ENCODE measurements around the gene IL1A. TPM values are rescaled to one million over a fixed set of nuclear protein-coding genes. Genes with fewer than 3 reads are reported as not detected.

The IL1A gene
- total and polyA plus RNA-seq, 3 donors from 2014 or later = 15.8 to 36.5 (median 21.4) TPM

DNA sequence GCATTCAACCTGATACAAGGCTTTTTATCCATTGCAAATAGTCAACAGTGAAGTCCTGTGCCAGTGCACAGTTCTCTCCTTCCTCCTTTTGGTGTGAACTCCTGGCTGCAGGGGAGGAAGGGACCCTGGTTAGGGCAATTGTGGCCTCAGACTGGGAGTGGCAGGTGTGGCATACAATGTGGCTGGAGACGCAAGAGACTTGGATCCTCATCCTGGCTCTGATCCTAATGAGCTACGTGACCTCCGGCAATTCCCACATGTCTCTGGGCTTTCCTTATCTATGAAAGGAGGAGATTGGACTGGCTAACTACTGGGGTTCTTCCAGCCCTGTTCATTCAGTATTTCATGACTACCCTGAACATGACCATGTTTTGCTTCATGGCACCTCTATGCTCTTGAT lies 10.5 kb upstream of the IL1A start:
- no peaks in the 10 kb centered on the region for H3K9me3 ChIP-seq
- H3K27ac ChIP-seq = no peak overlapping the region
- WGBS, 2 donors = 33 to 53% methylated on average over 2 to 3 of the region's 3 CpGs
- DNase-seq = no peak
- H3K36me3 ChIP-seq (ENCODE audit: low read depth, missing control alignments) = no peaks in the 10 kb centered on the region
- no peak for TF ChIP-seq POLR2A (IDR thresholded peaks at IDR 0.05)
- TF ChIP-seq, protein P1, sequence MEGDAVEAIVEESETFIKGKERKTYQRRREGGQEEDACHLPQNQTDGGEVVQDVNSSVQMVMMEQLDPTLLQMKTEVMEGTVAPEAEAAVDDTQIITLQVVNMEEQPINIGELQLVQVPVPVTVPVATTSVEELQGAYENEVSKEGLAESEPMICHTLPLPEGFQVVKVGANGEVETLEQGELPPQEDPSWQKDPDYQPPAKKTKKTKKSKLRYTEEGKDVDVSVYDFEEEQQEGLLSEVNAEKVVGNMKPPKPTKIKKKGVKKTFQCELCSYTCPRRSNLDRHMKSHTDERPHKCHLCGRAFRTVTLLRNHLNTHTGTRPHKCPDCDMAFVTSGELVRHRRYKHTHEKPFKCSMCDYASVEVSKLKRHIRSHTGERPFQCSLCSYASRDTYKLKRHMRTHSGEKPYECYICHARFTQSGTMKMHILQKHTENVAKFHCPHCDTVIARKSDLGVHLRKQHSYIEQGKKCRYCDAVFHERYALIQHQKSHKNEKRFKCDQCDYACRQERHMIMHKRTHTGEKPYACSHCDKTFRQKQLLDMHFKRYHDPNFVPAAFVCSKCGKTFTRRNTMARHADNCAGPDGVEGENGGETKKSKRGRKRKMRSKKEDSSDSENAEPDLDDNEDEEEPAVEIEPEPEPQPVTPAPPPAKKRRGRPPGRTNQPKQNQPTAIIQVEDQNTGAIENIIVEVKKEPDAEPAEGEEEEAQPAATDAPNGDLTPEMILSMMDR (IDR thresholded peaks at IDR 0.05) = no peak
- intact Hi-C loops (cut with DNase I; ENCODE audit: low total_unique reads) = no loop called here
- no peaks in the 10 kb centered on the region for H3K4me1 ChIP-seq
- no peak overlapping the region for H3K4me3 ChIP-seq
- H3K27me3 ChIP-seq = no peaks in the 10 kb centered on the region

DNA sequence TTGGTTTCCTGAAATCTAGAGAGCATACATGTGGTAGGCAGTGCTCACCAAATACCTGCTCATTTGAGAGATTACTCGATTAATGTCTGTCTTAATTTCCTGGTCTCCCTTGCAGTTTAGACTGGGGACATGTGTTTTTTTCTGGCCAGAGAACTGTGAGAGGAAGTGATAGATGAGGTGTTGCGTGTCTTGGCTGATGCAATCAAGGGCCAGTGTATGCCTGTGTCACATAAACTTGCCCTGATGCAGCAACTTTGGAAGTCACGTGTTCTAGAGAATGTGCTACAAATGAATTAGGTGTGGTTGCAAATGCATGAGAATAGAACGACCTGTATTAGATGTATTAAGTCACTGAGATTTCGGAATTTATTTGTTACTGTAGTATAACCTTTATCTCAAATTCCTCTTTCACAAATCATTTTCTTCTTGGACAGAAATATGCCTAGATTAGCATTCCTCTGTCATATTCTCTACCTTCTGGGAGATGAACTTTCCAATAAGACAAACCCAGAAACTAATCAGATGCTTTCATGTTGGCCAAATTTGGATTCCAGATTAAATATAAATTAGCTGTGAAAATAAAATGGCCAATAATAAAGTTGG lies 9.9 kb upstream of the IL1A start:
- intact Hi-C loops (cut with DNase I; ENCODE audit: low total_unique reads) = no loop called here
- Histone ChIP-seq H3K4me3 (no peak overlapping the region), H3K36me3 (ENCODE audit: low read depth, missing control alignments) (no peaks in the 10 kb centered on the region), H3K4me1 (no peaks in the 10 kb centered on the region), H3K27ac (no peak overlapping the region), H3K27me3 (no peaks in the 10 kb centered on the region), H3K9me3 (no peaks in the 10 kb centered on the region)
- WGBS, 2 donors = 59 to 69% methylated on average over 5 of the region's 5 CpGs
- peak; percentile 50 for DNase-seq
- TF ChIP-seq, protein P1 (IDR thresholded peaks at IDR 0.05) = no peak
- TF ChIP-seq POLR2A (IDR thresholded peaks at IDR 0.05) = no peak

DNA sequence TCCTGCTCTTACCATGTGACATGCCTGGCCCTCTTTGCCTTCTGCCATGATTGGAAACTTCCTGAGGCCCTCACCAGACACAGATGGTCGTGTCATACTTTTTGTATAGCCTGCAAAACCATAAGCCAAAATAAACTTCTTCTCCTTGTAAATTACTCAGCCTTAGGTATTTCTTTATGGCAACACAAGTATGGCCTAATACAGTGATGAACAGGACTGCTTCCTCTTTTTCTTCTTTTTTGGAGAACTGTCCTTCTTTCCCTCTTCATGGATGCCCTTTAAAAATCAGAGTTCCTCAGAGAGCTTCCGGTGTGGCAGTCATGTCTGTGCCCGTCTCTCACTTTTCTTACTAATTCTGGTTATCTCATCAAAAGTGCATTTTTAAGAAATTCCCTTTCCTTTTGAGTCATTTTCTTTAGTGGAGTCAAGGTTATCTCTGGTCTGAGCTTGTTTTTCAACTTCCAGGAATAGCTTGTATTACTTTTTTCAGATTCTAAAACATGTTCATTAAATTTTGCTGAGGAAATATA lies 9.2 kb upstream of the IL1A start:
- no peaks in the 10 kb centered on the region for H3K27me3 ChIP-seq
- intact Hi-C loops (cut with DNase I; ENCODE audit: low total_unique reads) = no loop called here
- no peaks in the 10 kb centered on the region for H3K36me3 ChIP-seq (ENCODE audit: low read depth, missing control alignments)
- no peak overlapping the region for H3K4me3 ChIP-seq
- TF ChIP-seq, protein P1 (IDR thresholded peaks at IDR 0.05) = no peak
- TF ChIP-seq POLR2A (IDR thresholded peaks at IDR 0.05) = no peak
- 49 to 62% methylated on average over 3 of the region's 3 CpGs for WGBS, 2 donors
- no peak overlapping the region for H3K27ac ChIP-seq
- H3K4me1 ChIP-seq = no peaks in the 10 kb centered on the region
- H3K9me3 ChIP-seq = no peaks in the 10 kb centered on the region
- no peak for DNase-seq

DNA sequence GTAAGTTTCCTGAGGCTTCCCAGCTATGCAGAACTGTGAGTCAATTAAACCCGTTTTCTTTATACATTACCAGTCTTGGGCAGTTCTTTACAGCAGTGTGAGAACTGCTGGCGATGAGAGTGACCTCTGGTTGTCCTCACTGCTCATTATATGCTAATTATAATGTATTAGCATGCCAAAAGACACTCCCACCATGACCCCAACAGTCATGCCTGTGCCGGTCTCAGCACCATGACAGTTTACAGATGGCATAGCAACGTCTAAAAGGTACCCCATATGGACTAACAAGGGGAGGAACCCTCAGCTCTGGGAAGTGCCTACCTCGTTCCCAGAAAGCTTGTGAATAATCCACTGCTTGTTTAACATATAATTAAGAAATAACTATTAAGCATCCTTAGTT lies 8.1 kb upstream of the IL1A start:
- TF ChIP-seq POLR2A (IDR thresholded peaks at IDR 0.05) = no peak
- TF ChIP-seq, protein P1 (IDR thresholded peaks at IDR 0.05) = no peak
- Histone ChIP-seq H3K4me3 (no peak overlapping the region), H3K9me3 (no peaks in the 10 kb centered on the region), H3K27me3 (no peaks in the 10 kb centered on the region), H3K27ac (no peak overlapping the region), H3K36me3 (ENCODE audit: low read depth, missing control alignments) (no peaks in the 10 kb centered on the region), H3K4me1 (no peaks in the 10 kb centered on the region)
- WGBS, 2 donors = 66 to 78% methylated on average over 5 of the region's 5 CpGs
- DNase-seq = no peak
- intact Hi-C loops (cut with DNase I; ENCODE audit: low total_unique reads) = no loop called here

DNA sequence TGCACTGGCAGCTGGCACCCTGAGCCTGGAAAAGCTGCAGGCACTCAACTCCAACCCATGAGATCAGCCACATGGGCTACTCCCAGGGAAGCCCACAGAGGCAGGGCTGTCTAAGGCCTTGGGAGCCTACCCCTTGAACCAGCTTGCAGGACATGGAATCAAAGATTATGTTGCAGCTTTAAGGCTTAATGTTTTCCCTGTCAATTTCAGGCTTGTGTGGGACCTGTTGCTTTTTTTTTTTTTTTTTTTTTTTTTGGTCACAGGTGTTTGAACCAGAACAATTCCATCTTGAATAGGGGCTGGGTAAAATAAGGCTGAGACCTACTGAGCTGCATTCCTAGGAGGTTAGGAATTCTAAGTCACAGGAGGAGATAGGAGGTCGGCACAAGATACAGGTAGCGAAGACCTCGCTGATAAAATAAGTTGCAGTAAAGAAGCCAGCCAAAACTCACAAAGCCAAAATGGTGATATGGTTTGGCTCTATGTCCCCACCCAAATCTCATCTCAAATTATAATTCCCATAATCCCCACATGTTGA lies 7.5 kb upstream of the IL1A start:
- intact Hi-C loops (cut with DNase I; ENCODE audit: low total_unique reads) = no loop called here
- H3K36me3 ChIP-seq (ENCODE audit: low read depth, missing control alignments) = no peaks in the 10 kb centered on the region
- H3K27me3 ChIP-seq = no peaks in the 10 kb centered on the region
- H3K9me3 ChIP-seq = no peaks in the 10 kb centered on the region
- TF ChIP-seq, protein P1 (IDR thresholded peaks at IDR 0.05) = no peak
- TF ChIP-seq POLR2A (IDR thresholded peaks at IDR 0.05) = no peak
- no peak overlapping the region for H3K4me3 ChIP-seq
- H3K4me1 ChIP-seq = no peaks in the 10 kb centered on the region
- 77 to 87% methylated on average over 3 of the region's 3 CpGs for WGBS, 2 donors
- no peak for DNase-seq
- no peak overlapping the region for H3K27ac ChIP-seq

Measured in testis (tissue), 3 donors.